Measurements from ENCODE around the gene DIP2A.
"Not testable (repeated sequence)": the region's sequence is repeated elsewhere in the genome, so short reads cannot be mapped to it uniquely, and the experiment has no call there.

DIP2A gene

GRCh38 chr21:46425571-46425970 lies 33.1 kb upstream of the DIP2A start:
- DNase-seq (ENCODE audit: extremely low read depth in 1 of 2, low read depth in 1 of 2) = peak; percentile 30 to 73

- DNase-seq (ENCODE audit: extremely low read depth in 1 of 2, low read depth in 1 of 2) = no peak
These were observed 32.2 kb upstream of the DIP2A start for GRCh38 chr21:46426313-46427046.

DNA sequence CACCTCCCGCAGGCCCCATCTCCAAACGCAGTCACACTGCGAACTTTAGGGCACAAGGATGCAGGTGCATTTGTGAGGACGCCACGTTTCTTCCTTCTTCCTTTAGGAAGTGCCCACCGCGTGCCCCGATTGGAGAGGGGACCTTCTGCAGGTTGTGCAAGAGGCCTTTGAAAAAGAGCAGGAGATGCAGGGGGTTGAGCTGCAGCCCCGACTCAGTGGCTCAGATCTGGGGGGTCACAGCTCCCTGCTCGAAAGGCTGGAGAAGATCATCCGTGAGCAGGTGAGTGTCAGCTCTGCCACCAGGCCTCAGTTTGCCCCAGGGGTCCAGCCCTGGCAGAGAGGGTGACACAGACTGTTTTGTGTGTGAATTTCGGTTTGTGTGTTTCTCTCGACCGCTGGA lies 31.2 kb upstream of the DIP2A start:
- no peak for DNase-seq (ENCODE audit: extremely low read depth in 1 of 2, low read depth in 1 of 2)

GRCh38 chr21:46428286-46428685 lies 30.4 kb upstream of the DIP2A start:
- DNase-seq (ENCODE audit: extremely low read depth in 1 of 2, low read depth in 1 of 2) = no peak

- DNase-seq (ENCODE audit: extremely low read depth in 1 of 2, low read depth in 1 of 2) = no peak
These were observed 29.5 kb upstream of the DIP2A start for GRCh38 chr21:46428987-46429710.

GRCh38 chr21:46429754-46430681 lies 28.7 kb upstream of the DIP2A start:
- DNase-seq (ENCODE audit: extremely low read depth in 1 of 2, low read depth in 1 of 2) = no peak

DNA sequence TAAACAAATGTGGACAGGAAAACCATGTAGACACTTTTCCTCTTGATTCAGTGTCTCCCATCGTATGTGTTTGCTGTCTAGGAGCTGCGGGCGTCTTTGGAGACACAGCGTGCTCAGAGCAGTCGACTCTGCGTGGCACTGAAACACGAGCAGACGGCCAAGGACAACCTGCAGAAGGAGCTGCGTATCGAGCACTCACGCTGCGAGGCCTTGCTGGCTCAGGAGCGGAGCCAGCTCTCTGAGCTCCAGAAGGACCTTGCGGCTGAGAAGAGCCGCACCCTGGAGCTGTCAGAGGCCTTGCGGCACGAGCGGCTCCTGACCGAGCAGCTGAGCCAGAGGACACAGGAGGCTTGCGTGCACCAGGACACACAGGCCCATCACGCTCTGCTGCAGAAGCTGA lies 27.2 kb upstream of the DIP2A start:
- no peak for DNase-seq (ENCODE audit: extremely low read depth in 1 of 2, low read depth in 1 of 2)

DNA sequence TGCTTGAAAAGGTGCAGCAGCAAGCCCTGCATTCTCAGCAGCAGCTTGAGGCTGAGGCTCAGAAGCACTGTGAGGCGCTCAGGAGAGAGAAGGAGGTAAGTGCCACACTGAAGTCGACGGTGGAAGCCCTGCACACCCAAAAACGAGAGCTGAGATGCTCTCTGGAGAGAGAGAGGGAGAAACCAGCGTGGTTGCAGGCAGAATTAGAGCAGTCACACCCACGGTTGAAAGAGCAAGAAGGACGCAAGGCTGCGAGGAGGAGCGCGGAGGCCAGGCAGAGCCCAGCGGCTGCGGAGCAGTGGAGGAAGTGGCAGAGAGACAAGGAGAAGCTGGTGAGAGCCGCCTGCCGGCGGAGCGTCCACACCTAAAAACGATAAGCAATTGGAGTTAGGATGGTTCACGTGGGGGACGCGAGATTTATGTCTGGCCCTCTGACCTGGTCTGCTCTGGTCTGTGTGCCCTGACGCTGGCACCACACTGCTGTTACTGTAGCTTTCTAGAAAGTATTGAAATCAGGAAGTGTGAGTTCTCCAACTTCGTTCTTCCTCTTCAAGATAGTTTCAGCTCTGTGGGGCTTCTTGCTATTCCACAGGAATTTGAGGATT lies 26.7 kb upstream of the DIP2A start:
- no peak for DNase-seq (ENCODE audit: extremely low read depth in 1 of 2, low read depth in 1 of 2)

DNA sequence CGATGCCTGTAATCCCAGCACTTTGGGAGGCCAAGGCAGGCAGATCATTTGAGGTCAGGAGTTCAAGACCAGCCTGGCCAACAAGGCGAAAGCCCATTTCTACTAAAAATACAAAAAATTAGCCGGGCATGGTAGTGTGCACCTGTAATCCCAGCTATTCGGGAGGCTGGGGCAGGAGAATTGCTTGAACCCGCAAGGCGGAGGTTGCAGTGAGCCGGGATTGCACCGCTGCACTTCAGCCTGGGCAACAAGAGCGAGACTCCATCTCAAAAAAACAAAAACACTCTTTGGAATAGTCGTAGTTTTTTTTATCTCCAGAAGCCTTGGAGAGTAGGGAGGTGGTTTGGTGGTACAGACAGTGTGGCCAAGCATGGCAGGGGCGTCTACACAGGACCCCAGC lies 25.6 kb upstream of the DIP2A start:
- not testable (repeated sequence) for DNase-seq (ENCODE audit: extremely low read depth in 1 of 2, low read depth in 1 of 2)

DNA sequence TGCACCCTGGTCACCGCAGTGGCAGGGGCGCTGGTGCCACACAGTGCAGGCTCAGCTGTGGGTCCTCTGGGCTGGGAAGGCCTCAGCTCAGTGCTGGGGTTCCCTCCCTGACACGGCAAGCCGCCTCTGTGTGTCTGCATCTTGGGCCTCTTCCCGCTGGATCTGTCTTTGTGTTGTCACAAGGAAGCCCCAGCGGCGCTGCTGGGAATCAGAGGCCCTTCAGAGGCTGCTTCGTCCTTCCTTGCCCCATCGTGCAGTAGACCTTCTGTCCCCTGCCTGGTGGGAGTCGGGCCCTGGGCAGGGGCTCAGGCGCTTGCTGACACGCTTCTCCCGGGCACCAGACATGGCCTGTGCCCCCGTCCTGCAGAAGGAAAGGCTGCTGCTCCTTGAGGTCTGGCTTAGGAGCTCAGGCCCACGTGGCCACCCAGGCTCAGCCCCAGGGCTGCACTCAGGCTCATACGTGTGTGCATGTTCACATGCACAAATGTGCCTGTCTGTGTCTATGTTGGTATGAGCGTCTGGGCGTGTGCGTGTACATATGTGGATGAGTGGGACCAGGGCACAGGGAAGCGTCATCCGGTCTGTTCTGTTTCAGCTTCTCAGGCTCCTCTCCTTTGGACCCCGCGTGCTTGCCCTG lies 24.3 kb upstream of the DIP2A start:
- DNase-seq (ENCODE audit: extremely low read depth in 1 of 2, low read depth in 1 of 2) = no peak

DNA sequence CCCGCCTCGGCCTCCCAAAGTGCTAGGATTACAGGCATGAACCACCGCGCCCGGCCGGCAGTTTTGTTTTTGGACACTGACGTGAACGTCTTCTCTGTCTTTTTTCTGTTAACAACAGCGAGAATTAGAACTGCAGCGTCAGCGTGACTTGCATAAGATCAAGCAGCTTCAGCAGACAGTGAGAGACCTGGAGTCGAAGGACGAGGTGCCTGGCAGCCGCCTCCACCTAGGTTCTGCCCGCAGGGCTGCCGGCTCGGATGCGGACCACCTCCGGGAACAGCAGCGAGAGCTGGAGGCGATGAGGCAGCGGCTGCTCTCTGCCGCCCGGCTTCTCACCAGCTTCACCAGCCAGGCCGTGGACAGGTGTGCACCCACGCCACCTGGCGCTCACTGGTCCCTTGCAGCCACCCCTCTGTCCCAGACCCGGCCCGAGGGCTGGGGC lies 22.9 kb upstream of the DIP2A start:
- no peak for DNase-seq (ENCODE audit: extremely low read depth in 1 of 2, low read depth in 1 of 2)

- no peak for DNase-seq (ENCODE audit: extremely low read depth in 1 of 2, low read depth in 1 of 2)
These were observed 22.1 kb upstream of the DIP2A start for GRCh38 chr21:46436621-46437020.

- no peak for DNase-seq (ENCODE audit: extremely low read depth in 1 of 2, low read depth in 1 of 2)
These were observed 21.6 kb upstream of the DIP2A start for GRCh38 chr21:46437096-46437498.

DNA sequence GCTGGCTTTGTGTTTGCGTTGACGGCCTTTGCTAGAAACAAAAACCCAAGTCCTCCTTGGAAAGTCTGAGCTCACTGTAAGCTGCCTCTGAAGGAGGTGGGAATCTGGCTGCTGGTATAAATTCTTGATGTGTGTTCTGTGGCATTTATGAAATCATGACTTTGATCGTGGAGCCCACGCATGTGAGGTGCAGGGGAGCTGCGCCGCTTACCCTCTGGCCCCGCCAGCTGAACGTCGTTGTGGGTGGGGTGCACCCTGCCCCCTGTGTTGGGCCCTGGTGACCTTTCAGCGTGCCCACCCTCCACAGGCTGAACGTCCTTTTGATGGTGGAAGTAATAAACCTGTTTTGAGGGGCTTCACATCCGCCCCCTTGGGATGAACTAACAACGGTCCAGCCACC lies 21.2 kb upstream of the DIP2A start:
- DNase-seq (ENCODE audit: extremely low read depth in 1 of 2, low read depth in 1 of 2) = no peak

GRCh38 chr21:46438241-46438640 lies 20.4 kb upstream of the DIP2A start:
- no peak for DNase-seq (ENCODE audit: extremely low read depth in 1 of 2, low read depth in 1 of 2)

- no peak for DNase-seq (ENCODE audit: extremely low read depth in 1 of 2, low read depth in 1 of 2)
These were observed 18.8 kb upstream of the DIP2A start for GRCh38 chr21:46439906-46440305.

GRCh38 chr21:46441331-46441730 lies 17.4 kb upstream of the DIP2A start:
- DNase-seq (ENCODE audit: extremely low read depth in 1 of 2, low read depth in 1 of 2) = no peak

DNA sequence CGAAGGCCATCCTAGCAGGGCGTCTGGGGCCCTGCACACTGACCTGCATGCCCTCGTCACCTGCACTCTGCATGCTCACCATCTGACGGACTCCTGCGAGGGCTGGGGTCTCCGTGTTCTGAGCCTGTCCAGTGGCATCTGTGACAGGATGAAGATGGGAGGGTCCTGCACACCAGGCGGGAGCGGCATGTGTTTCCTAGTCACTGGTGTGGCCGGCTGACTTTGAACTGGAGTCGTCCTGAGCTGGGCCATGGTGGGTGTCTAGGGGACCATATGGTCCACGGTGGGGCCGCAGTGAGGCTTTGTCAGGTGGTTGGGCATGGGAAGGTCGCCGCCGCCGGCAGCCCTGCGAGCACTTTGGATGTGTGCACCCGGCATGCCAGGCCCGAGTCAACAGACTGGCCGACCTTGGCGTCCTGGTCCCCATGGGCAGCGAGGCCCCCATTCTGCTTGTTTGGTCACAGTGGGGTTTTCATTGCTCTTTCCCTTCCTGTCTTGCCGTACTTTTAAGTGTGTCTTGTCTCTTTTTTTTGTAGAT lies 16.7 kb upstream of the DIP2A start:
- DNase-seq (ENCODE audit: extremely low read depth in 1 of 2, low read depth in 1 of 2) = no peak

GRCh38 chr21:46442938-46443337 lies 15.8 kb upstream of the DIP2A start:
- no peak for DNase-seq (ENCODE audit: extremely low read depth in 1 of 2, low read depth in 1 of 2)

GRCh38 chr21:46443910-46444309 lies 14.8 kb upstream of the DIP2A start:
- no peak for DNase-seq (ENCODE audit: extremely low read depth in 1 of 2, low read depth in 1 of 2)
